Natural killer cell treated with Interleukin-12 subunit alpha and Interleukin-12 subunit beta and Interleukin-15 and Interleukin-18, amount 100 ng/mL, for 72 hours (primary cell): ENCODE results near the gene TSPEAR. TPM values are rescaled to one million over a fixed set of nuclear protein-coding genes. Genes with fewer than 3 reads are reported as not detected.

Source experiments
- ATAC-seq, 2 donors: fragments of 150-1000 bp; cut with Tn5 transposase in 1 of 2; sonication (Bioruptor Pico), chemical (Tn5 transposase) in 1 of 2; 2 replicates each; pipeline ENCODE4 v1.10.0; 2021
- DNase-seq: peaks from one replicate; pipeline ENCODE4 v3.0.0; 2022; ENCODE audit warnings: low spot score
- H3K27ac Mint-ChIP-seq, 2 donors: 1 replicate in 1 of 2; 2 replicates in 1 of 2; pipeline ENCODE4 v1.8.0; 2022; ENCODE audit warnings: mixed read lengths in 2 of 2, mild to moderate bottlenecking in 1 of 2, moderate library complexity in 1 of 2
- H3K27me3 Mint-ChIP-seq, 2 donors: 1 replicate in 1 of 2; 2 replicates in 1 of 2; pipeline ENCODE4 v1.8.0; 2022; ENCODE audit warnings: mixed read lengths in 2 of 2
- H3K36me3 Mint-ChIP-seq: one replicate; pipeline ENCODE4 v1.8.0; 2022; ENCODE audit warnings: mixed read lengths
- H3K4me1 Mint-ChIP-seq, 2 donors: 1 replicate in 1 of 2; 2 replicates in 1 of 2; pipeline ENCODE4 v1.8.0; 2022; ENCODE audit warnings: low read depth in 2 of 2, mixed read lengths in 2 of 2, mild to moderate bottlenecking in 1 of 2
- H3K4me3 Mint-ChIP-seq: one replicate; pipeline ENCODE4 v1.8.0; 2022; ENCODE audit warnings: mixed read lengths
- H3K9me3 Mint-ChIP-seq: 2 replicates; pipeline ENCODE4 v1.8.0; 2022; ENCODE audit warnings: mixed read lengths
- total RNA-seq, 2 donors: library from RNA; stranded (reverse); gene quantifications; one replicate each; pipeline ENCODE4 v1.2.3, GENCODE V29; 2022

TSPEAR gene
- total RNA-seq, 2 donors from 2014 or later: not detected

DNA sequence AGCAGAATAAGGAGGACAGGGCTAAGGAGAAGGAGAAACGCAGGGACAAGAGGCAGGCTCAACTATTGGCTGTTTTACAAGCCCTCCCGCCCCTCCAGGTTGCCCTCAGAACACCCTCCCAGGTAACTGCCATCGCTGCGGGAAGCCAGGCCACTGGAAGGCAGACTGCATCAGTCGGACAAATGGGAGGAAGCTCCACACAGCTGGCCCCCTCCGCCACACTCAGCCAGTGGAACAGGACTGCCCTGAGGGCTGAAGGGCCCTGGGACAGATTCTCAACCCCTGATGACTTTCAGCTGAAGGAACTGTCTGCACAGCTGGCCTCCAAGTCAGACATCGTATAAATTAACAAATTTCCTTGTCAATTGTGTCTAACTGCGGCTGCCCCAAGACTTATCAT lies 234.2 kb downstream of the TSPEAR start:
- no peak for DNase-seq
- peaks cover 5 to 6% of the 10 kb centered on the region in 2 donors for H3K4me1 Mint-ChIP-seq
- no peak overlapping the region for H3K27ac Mint-ChIP-seq
- no peaks in the 10 kb centered on the region for H3K36me3 Mint-ChIP-seq
- no peak overlapping the region for H3K4me3 Mint-ChIP-seq
- peaks cover 0 to 8% of the 10 kb centered on the region in 2 donors for H3K27me3 Mint-ChIP-seq
- no peak for ATAC-seq
- no peaks in the 10 kb centered on the region for H3K9me3 Mint-ChIP-seq

DNA sequence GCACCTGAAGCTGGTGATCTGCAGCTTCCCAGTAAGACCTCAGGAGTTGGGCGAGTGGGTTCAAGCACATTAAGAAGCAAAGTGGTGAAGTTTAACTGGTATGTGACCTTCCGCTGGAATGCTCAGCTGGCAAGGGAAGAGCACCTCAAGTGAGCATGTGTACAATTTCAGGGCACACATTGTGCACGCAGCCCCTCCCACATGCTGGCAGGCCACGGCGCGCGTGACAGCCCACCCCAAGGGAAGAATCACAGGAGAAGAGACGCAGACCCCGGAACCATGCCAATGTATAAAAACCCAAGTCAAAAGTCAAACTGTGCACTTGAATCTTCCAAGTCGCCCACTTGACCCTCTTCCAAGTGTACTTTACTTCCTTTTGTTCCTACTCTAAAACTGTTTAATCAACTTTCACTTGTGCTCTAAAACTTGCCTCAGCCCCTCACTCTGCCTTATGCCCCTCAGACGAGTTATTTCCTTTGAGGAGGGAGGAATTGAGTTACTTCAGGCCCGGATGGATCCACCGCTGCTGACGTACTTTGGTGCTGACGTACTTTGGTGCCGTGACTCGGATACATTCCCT lies 236.0 kb downstream of the TSPEAR start:
- DNase-seq: no peak
- Mint-ChIP-seq H3K36me3 (no peaks in the 10 kb centered on the region), H3K9me3 (no peaks in the 10 kb centered on the region), H3K27me3 (peaks cover 0 to 5% of the 10 kb centered on the region in 2 donors), H3K4me3 (no peak overlapping the region), H3K4me1 (peaks cover 5 to 6% of the 10 kb centered on the region in 2 donors), H3K27ac (no peak overlapping the region)
- no peak for ATAC-seq

DNA sequence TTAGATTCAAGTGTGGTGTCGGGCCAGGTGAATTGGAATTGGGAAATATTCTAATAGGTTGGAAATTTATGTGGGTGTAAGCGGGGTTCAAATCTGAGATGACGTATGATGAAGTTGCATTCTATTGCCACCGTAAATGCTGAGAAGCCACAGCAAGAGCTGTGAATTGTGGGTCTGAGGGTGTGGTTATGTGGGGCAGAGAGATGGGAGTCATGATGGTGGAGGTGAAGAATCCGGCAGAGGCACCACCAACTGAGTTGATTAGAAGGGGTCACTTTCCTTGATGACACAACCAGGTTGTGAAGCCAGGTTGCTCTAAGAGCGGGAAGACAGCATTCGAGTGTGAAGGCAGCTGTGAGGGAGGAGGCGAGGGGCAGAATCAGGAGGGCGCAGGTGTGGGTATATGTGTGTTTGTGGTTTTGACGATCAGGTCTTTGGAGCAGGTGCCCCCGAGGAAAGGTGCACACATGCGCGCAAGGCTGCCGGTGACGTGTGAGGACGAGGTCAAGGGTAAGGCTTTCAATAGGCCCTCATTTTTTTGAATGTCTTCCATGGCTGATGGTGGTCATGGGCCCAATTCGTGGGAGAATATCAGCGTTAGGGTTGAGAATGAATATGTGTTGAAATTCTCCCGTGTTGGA lies 237.3 kb downstream of the TSPEAR start:
- H3K27ac Mint-ChIP-seq: no peak overlapping the region
- H3K9me3 Mint-ChIP-seq: no peaks in the 10 kb centered on the region
- DNase-seq (no peak), ATAC-seq (no peak)
- H3K4me1 Mint-ChIP-seq: peaks cover 3 to 4% of the 10 kb centered on the region in 2 donors
- H3K27me3 Mint-ChIP-seq: peaks cover 5 to 6% of the 10 kb centered on the region in 2 donors
- no peak overlapping the region for H3K4me3 Mint-ChIP-seq
- H3K36me3 Mint-ChIP-seq: no peaks in the 10 kb centered on the region

DNA sequence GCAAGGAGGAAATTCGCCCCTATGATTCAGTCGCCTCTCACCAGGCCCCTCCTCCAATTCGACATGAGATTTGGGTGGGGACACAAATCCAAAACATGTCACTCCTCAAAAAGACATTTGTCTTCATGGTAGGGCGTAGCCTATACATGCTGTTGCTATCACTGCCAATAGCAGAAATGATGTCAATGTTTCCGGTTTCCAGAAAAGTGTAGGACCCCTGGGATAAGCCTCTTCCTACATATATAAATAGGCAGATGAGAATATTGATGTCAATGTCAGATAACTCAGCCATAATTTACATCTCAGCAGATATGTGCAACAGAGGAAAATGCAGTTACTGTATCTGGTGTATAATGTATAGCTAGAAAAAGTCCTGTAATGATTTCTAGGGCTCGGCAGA lies 239.4 kb downstream of the TSPEAR start:
- Mint-ChIP-seq H3K27me3 (peaks cover 2 to 6% of the 10 kb centered on the region in 2 donors), H3K36me3 (no peaks in the 10 kb centered on the region), H3K4me1 (no peaks in the 10 kb centered on the region), H3K27ac (no peak overlapping the region), H3K9me3 (no peaks in the 10 kb centered on the region), H3K4me3 (no peak overlapping the region)
- ATAC-seq: no peak
- no peak for DNase-seq

DNA sequence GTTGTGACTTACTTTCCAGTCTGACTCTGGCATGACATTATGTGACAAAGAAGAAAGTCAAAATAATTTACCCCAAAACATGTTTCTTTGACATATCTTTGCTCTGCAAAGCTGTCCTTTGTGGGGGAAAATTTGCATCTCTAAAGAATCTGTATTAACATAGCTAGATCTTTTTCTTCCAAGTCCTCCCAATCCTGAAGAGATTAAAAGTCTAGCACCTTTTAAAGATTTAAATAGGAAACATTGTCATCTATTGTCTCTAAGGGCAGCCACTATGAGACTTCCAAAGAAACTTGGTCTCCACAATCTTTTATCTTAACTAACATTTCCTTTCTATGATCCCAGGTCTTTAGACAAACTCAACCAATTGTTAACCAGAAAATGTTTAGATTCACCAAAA lies 240.0 kb downstream of the TSPEAR start:
- Mint-ChIP-seq H3K4me3 (no peak overlapping the region), H3K36me3 (no peaks in the 10 kb centered on the region)
- DNase-seq: no peak

DNA sequence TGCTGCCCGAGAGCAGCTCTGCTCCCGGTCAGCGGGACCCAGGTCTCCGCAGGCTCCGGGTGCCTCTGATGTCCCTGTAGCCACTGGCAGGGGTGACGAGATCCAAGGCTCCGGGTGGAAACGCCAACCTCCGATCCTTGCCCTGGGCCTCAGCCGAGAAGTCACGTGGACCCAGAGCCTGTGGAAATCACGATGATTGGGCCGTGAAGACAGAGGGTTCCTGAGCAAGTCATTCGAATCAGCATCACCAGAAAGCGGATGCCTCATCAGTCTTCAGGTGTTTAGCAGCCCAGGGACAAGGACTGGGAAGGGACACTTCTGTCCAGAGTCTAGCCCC lies 243.5 kb downstream of the TSPEAR start:
- ATAC-seq (no peak), DNase-seq (no peak)
- Mint-ChIP-seq H3K4me1 (no peaks in the 10 kb centered on the region), H3K27me3 (peaks cover 5 to 6% of the 10 kb centered on the region in 2 donors), H3K9me3 (no peaks in the 10 kb centered on the region), H3K36me3 (no peaks in the 10 kb centered on the region), H3K4me3 (no peak overlapping the region), H3K27ac (no peak overlapping the region)

More for the DNA sequence above, 240.0 kb downstream of the TSPEAR start:
- H3K27ac Mint-ChIP-seq: no peak overlapping the region
- no peaks in the 10 kb centered on the region for H3K9me3 Mint-ChIP-seq
- no peak for ATAC-seq
- no peaks in the 10 kb centered on the region for H3K4me1 Mint-ChIP-seq
- H3K27me3 Mint-ChIP-seq: peaks cover 2 to 6% of the 10 kb centered on the region in 2 donors

DNA sequence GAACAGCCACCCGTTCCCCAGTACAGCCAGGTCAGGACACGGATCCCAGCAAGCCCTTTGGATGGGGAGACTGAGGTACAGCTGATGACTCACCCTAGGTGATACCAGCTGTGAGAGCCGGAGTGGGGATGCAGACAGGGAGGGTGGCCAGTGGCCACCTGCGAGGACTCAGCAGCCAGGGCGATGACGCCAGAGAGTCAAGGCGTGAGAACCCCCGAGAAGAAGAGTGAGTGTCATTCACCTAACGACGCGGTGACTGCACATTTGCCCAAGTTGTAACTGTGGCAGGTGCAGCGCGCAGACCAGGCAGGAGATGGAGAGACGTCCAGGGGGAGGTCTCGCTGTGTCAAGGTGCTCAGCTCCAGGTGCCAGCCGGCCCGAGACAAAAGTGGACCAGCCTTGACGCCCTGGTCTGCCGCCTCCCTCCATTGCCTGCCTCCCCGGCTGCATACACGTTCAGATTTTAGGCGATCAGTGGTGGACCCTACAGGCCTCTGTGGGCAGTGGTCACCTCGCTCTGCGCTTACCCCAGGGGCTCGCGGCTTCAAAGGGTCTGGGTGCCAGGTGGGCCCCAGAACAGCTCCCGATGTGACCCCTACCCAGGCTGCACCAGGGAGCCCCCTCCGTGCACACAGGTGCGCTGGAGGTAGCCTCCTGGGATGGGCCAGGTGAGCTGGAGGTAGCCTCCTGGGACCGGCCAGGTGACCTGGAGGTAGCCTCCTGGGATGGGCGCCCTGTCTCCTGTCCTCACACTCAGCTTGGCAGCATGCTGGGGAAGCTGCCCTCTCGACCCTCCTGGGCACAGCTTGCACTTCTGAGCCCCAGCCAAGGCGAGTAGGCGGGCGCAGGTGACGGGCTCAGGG lies 244.1 kb downstream of the TSPEAR start:
- Mint-ChIP-seq H3K27me3 (peaks cover 4 to 6% of the 10 kb centered on the region in 2 donors), H3K27ac (no peak overlapping the region), H3K36me3 (no peaks in the 10 kb centered on the region), H3K4me3 (no peak overlapping the region), H3K9me3 (no peaks in the 10 kb centered on the region), H3K4me1 (no peaks in the 10 kb centered on the region)
- ATAC-seq (peak in 1 of 2 donors; percentile 37), DNase-seq (no peak)

DNA sequence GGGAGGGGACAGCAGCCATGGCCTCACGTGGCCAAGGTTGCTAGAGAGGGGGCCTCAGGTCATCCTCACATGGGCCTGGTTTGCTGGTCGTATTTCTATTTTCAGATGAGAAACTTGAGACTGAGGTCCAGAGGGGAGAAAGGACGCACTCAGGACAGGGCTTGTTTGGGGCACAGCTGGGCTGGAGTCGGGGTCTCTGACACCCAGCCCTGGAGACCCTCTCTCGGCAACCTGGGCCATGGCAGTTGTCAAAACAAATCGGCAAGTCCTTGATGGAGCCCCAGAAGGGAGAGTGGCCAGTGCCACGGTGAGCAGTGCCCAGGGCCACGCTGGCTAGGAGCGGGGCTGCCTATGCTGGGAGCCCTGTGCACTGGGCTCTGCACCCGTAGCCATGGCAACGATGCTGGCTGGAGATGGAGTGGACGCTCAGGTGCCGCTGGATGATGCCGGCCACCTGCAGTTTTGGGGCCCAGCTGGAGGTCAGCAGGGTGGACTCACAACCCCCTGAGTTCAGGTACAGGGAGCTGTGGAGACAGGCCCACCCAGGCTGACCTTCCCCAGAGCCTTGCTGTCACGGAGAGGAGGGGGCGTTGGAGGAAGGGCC lies 244.9 kb downstream of the TSPEAR start:
- ATAC-seq: no peak
- no peaks in the 10 kb centered on the region for H3K9me3 Mint-ChIP-seq
- no peaks in the 10 kb centered on the region for H3K4me1 Mint-ChIP-seq
- no peak for DNase-seq
- no peaks in the 10 kb centered on the region for H3K36me3 Mint-ChIP-seq
- no peak overlapping the region for H3K4me3 Mint-ChIP-seq
- H3K27me3 Mint-ChIP-seq: peaks cover 3 to 6% of the 10 kb centered on the region in 2 donors
- H3K27ac Mint-ChIP-seq: no peak overlapping the region

DNA sequence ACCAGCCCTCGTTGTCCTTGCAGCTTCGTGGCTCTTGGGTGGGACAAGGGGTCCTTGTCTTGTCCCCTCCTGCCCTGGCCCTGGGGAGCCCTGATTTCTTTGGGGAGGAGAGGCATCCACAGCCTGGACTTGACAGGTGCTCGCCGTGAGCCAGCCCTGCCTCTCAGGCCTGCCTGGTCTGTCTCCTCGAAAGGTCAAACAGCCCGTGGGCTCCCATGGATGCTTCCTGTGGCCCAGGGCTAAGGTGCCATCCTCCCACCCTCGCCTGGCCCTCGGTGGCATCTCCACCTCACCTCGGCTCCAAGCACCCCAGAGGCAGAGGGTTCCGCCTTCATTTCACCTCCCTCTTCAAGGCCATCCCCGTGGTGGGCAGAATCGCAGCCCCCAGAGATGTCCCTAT lies 247.0 kb downstream of the TSPEAR start:
- DNase-seq (no peak), ATAC-seq (no peak)
- Mint-ChIP-seq H3K27ac (no peak overlapping the region), H3K36me3 (no peaks in the 10 kb centered on the region), H3K4me1 (no peaks in the 10 kb centered on the region), H3K27me3 (peaks cover 0 to 3% of the 10 kb centered on the region in 2 donors), H3K9me3 (no peaks in the 10 kb centered on the region), H3K4me3 (no peak overlapping the region)

DNA sequence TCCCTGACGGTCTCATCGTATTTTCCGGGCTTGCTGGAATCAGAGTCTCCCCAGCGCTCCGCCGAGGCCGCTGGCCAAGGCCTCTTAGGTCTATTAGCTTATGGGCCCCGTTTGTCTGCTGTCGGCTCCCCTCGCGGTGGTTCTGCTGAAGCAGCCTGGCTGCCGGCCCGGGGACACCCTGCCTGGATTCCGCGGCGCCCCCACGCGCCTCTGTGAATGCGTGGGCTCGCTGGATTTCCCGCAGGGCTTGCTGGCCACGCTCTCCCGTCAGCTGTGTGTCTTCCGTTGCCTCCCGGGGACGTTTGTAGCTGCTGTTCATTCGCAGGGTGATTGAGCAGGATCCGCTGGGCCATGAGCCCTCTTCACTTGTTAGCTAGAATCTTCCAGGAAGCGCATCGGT lies 247.6 kb downstream of the TSPEAR start:
- no peak for ATAC-seq
- Mint-ChIP-seq H3K9me3 (no peaks in the 10 kb centered on the region), H3K27me3 (peaks cover 0 to 3% of the 10 kb centered on the region in 2 donors), H3K4me3 (no peak overlapping the region), H3K27ac (no peak overlapping the region), H3K36me3 (no peaks in the 10 kb centered on the region), H3K4me1 (no peaks in the 10 kb centered on the region)
- DNase-seq: no peak

DNA sequence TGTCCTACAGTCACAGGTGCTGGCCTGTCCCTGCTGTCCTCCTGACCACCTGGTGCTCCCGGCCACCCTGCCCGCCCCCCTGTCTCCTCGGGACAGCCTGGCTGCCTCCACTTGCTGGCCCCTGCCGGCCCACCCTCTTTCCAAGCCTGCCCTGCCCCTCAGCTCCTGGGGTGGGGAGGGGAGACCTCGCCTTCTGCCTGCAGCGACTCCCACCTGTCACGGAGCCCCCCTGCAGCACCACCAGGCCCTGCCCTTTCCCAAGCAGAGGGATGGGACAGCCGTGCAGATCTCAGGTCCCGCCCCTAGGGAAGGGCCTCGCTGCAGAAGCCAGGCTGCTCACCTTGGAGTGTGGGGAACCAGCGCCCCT lies 248.6 kb downstream of the TSPEAR start:
- DNase-seq (no peak), ATAC-seq (no peak)
- Mint-ChIP-seq H3K36me3 (no peaks in the 10 kb centered on the region), H3K4me1 (no peaks in the 10 kb centered on the region), H3K27me3 (peaks cover 0 to 3% of the 10 kb centered on the region in 2 donors), H3K27ac (no peak overlapping the region), H3K9me3 (no peaks in the 10 kb centered on the region), H3K4me3 (no peak overlapping the region)

DNA sequence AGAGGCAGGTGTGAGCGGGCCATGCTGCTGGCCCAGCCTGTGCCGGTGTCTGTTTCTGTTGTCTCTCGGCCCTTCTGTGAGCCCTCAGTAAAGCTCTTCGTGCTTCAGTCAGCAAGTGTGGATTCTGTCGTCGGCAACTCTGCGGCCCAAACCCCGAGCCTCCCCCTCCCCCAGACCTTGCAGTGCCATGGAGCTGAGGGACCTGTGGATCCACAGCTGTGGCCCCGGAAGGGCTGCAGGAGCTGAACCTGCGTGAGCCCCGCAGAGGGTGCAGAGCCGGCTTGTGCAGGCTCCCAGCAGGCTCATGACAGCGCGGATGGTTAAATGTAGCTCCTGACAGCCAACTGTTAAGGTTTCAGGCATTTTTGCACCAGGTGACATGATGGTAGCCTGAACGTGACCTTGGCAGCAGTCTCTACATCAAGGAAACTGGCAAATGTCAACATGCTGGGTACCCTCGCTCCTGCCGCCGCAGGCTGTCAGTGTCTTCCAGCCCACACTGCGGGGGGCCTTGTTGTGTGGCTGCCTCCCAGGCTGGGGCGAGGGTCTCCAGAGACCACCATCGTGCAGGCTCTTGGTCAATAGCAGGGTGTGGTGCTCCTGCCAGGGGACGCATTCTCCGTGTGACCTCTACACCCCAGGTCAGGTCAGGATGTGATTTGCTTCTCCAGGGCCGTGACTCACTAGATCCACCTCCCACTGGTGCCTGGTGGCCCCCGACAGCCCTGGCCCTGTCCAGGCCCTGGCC lies 249.1 kb downstream of the TSPEAR start:
- Mint-ChIP-seq H3K4me1 (no peaks in the 10 kb centered on the region), H3K4me3 (no peak overlapping the region), H3K27ac (no peak overlapping the region), H3K36me3 (no peaks in the 10 kb centered on the region), H3K9me3 (no peaks in the 10 kb centered on the region), H3K27me3 (peaks cover 0 to 3% of the 10 kb centered on the region in 2 donors)
- DNase-seq (no peak), ATAC-seq (no peak)

DNA sequence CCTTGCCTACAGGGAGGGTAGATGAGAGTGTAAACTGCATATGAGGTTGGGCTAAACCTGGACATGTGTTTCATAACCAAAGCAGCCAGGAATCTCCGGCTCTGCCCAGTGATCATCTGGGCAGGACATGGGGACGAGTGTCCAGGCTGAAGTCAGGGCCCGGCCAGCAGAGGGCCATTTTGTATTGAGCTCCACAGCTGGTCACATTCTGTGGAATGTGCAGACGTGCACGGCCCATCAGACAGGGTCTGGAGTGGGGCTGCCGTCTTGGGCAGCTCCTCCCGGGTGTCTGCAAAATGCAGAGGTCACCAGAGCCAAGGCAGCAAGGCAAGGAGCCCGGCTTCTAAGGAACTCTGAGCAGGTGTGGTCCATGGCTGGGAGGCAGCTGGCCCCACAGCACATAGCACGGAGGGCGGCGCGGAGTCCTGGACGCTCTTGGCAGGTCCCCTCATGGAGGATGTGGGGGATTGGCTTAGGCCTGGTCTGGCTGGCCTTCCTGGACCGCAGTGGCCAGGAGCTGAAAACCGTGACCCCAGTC lies 249.8 kb downstream of the TSPEAR start:
- ATAC-seq (peak in 1 of 2 donors; percentile 33), DNase-seq (no peak)
- no peaks in the 10 kb centered on the region for H3K9me3 Mint-ChIP-seq
- H3K27ac Mint-ChIP-seq: no peak overlapping the region
- no peak overlapping the region for H3K4me3 Mint-ChIP-seq
- peaks cover 0 to 3% of the 10 kb centered on the region in 2 donors for H3K27me3 Mint-ChIP-seq
- no peaks in the 10 kb centered on the region for H3K4me1 Mint-ChIP-seq
- H3K36me3 Mint-ChIP-seq: no peaks in the 10 kb centered on the region
